ENCODE measurements around the gene RNF115.

Gene RNF115

DNA sequence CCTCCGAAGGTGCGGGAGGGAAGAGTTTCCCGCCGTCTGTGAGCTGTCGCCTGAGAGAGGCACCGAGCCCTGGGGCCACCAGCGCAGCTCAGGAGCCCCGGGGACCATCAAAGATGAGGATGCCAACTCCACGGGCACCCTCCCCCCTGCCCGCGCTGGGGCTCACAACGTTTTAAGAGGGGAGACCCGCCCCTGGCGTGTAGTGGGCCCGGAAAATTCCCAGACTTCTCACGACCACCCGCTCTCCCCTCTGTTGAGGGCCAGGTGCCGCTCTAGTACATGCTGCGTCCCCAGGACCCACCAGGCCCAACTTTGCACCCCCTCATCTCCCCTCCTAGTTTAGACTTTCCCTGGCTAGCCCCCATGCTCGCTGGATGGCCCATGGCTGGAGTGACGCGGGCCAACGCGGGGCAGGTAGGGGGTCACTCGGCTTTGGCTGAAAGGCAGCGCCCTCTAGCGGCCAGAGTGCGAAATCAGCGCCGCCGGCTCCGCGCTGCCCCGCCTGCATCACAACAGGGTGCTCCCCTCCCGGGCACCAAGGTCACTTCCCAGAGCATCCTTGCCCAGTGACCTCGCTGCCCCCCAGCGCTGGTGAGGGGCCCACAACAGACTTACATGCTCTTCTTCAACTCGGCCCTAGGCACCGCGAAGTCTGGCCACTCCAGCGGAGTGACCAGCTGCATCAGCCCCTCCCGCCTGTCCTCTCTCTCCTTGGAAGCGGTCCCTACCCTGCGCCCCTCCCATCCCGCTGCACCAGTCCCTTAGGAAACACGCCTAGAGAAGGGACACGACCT is 102.8 kb downstream of the RNF115 start:
- TF ChIP-seq CTCF (IDR thresholded peaks at IDR 0.05): peak; percentile 99

DNA sequence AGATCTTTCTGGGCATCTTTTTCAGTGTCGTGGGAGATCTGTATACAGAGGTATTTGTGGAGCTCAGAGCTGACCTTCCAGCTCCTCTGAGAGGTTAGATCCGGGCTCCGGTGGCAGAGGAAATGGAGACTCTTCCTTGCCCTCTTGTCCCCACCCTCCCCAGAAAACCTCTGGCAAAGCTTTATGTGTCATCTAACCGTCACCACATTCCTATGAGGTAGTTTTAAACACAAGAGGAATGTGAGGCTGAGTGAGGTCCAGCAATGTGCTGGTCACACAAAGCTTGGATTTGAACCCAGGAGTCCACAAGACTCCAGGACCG is 103.4 kb downstream of the RNF115 start:
- TF ChIP-seq CTCF (IDR thresholded peaks at IDR 0.05): no peak

GRCh38 chr1:145719230-145720079 is 104.4 kb downstream of the RNF115 start, which contains the start of gene CD160:
TSS of gene CD160 (plus strand) at chr1:145719499. CDS start at chr1:145728328, 8,829 bp downstream.
- TF ChIP-seq CTCF (IDR thresholded peaks at IDR 0.05): no peak

GRCh38 chr1:145717833-145718232 is 106.1 kb downstream of the RNF115 start:
- no peak for TF ChIP-seq CTCF (IDR thresholded peaks at IDR 0.05)

DNA sequence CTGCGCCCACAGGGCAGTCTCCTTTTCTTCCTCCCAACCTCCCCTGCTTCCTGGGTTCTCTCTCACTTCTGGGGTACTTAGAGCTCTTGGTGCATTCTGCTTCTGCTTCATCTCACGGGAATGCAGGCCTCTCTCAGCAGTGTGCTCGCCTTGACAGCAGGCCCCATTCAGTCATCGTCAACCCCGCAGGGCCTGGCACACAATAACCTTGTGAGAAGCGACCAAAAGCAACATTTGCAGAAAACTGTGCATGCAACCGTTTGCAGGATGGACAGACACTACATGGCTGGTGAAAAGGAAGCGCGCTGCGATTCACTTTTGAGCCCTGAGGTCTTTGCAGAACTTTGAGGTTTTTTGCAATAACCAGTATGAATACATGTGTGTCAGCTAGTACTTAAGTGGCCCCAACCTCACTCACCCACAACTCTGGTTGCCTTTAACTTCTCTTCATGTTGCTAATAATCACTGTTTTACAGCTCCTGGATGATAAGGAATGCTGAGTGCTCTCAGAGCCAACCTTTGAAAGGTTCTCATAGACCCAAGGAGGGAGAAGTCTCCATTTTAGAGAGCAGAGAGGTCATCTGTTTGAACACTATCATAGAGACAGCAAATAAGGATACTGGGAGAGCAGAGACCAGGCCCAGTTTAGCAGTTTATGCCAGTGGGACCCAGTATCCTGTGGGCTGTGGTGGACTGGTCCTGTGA is 107.1 kb downstream of the RNF115 start:
- no peak for TF ChIP-seq CTCF (IDR thresholded peaks at IDR 0.05)

- TF ChIP-seq CTCF (IDR thresholded peaks at IDR 0.05): no peak
Measured at GRCh38 chr1:145714524-145715111, 109.3 kb downstream of the RNF115 start.

DNA sequence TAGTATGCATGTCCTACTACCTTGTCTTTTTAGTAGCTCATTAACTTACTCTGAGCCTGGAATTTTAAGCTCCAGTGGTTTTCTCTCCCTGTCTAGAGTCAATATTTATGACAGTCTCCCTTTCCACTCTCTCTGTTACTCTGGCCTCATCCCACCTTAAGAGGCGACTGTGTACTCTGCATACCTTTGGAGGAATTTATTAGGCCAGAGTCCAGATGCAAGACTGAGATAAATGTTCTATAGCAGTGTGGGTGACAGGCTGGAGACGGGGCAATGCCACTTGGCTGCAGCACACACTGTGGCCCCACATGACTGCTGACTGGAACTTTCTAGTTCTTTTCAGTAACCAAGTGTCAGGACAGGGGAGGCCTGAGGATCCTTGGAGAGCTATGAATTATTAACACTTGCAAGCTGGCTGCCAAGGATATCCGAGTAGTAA is 112.7 kb downstream of the RNF115 start:
- no peak for TF ChIP-seq CTCF (IDR thresholded peaks at IDR 0.05)
